CD4-positive, alpha-beta T cell (primary cell): Measurements from ENCODE around the gene BGN. TPM values are rescaled to one million over a fixed set of nuclear protein-coding genes. Genes with fewer than 3 reads are reported as not detected.

Experiments used
- ATAC-seq: fragments of 200-7000 bp; cut with Tn5 transposase; one replicate; pipeline ENCODE4 v1.10.0; 2022; ENCODE audit warnings: mild to moderate bottlenecking; ENCODE audit not compliant: poor library complexity
- CTCF ChIA-PET: fragments of 350-600 bp; sonication (Branson Sonifier 250); formaldehyde crosslinking; loops from one replicate; lab custom pipeline; 2021; ENCODE audit warnings: antibody characterized with exemption, inconsistent platforms; lab: Charles Lee
- POLR2A ChIA-PET: fragments of 350-600 bp; sonication (Branson Sonifier 250); formaldehyde crosslinking; loops from one replicate; lab custom pipeline; 2021; ENCODE audit warnings: antibody characterized with exemption, inconsistent platforms; lab: Charles Lee
- DNase-seq, 14 experiments: peaks; one replicate each; pipeline ENCODE4 v3.0.0-alpha.2; 2013 to 2020; ENCODE audit warnings: mixed read lengths in 2 of 14
- H3K27ac ChIP-seq, 2 donors: one replicate each; pipeline versions ENCODE4 v1.5.1 to v1.7.0; 2013; ENCODE audit warnings: low read length in 2 of 2, low read depth in 1 of 2, mild to moderate bottlenecking in 1 of 2
- H3K27me3 ChIP-seq, 2 experiments: 1 replicate in 1 of 2; 2 replicates in 1 of 2; pipeline versions ENCODE4 v1.6.1 to v1.7.0; 2013; ENCODE audit warnings: low read length in 2 of 2, control low read depth in 1 of 2, mild to moderate bottlenecking in 1 of 2, moderate library complexity in 1 of 2; ENCODE audit not compliant: insufficient read depth in 2 of 2, control insufficient read depth in 1 of 2
- H3K36me3 ChIP-seq: one replicate; pipeline ENCODE4 v1.6.1; 2013; ENCODE audit warnings: low read length, control low read depth; ENCODE audit not compliant: insufficient read depth
- H3K4me1 ChIP-seq: one replicate; pipeline ENCODE4 v1.6.1; 2013; ENCODE audit warnings: low read length, control low read depth; ENCODE audit not compliant: insufficient read depth
- H3K4me3 ChIP-seq: one replicate; pipeline ENCODE4 v1.5.1; 2013; ENCODE audit warnings: mild to moderate bottlenecking, low read length, moderate library complexity
- H3K9me3 ChIP-seq, 2 experiments: 1 replicate in 1 of 2; 2 replicates in 1 of 2; pipeline versions ENCODE4 v1.6.1 to v1.7.0; 2013; ENCODE audit warnings: low read length in 2 of 2, mild to moderate bottlenecking in 2 of 2, control low read depth in 1 of 2, moderate library complexity in 1 of 2; ENCODE audit not compliant: control insufficient read depth in 1 of 2, insufficient read depth in 1 of 2
- H3K27ac Mint-ChIP-seq: one replicate; pipeline ENCODE4 v1.8.0; 2020; ENCODE audit warnings: mixed read lengths
- H3K27me3 Mint-ChIP-seq: one replicate; pipeline ENCODE4 v1.8.0; 2021; ENCODE audit warnings: mixed read lengths
- H3K36me3 Mint-ChIP-seq: one replicate; pipeline ENCODE4 v1.8.0; 2021; ENCODE audit warnings: low read depth, mixed read lengths
- H3K4me1 Mint-ChIP-seq: one replicate; pipeline ENCODE4 v1.8.0; 2021; ENCODE audit warnings: low read depth, mixed read lengths
- H3K4me3 Mint-ChIP-seq: one replicate; pipeline ENCODE4 v1.8.0; 2020; ENCODE audit warnings: mild to moderate bottlenecking, mixed read lengths
- H3K9me3 Mint-ChIP-seq: one replicate; pipeline ENCODE4 v1.8.0; 2020; ENCODE audit warnings: mixed read lengths
- CTCF ChIP-seq: fragments of 200-600 bp; IDR thresholded peaks from one replicate; pipeline ENCODE4 v1.8.0; 2022; ENCODE audit warnings: antibody characterized with exemption, mild to moderate bottlenecking
- intact Hi-C, 2 experiments: fragments of 100-400 bp; cut with DNase I in 1 of 2; cut with micrococcal nuclease in 1 of 2; formaldehyde crosslinking; loops; one replicate each; pipeline versions ENCODE4 v1.15.1 to v1.9.0; 2023 to 2025; cut with DNase I, micrococcal nuclease
- total RNA-seq, 174 experiments: library from RNA in 2 of 174; stranded (reverse) in 2 of 174; gene quantifications; one replicate each; pipeline ENCODE4 v1.2.3 and lab custom pipeline; 2021 to 2026

Gene BGN
- total RNA-seq, 2 experiments from 2014 or later, result not detected

GRCh38 chrX:153468008-153468580 lies 26.7 kb upstream of the BGN start:
- no peak overlapping the region for H3K4me3 ChIP-seq

DNA sequence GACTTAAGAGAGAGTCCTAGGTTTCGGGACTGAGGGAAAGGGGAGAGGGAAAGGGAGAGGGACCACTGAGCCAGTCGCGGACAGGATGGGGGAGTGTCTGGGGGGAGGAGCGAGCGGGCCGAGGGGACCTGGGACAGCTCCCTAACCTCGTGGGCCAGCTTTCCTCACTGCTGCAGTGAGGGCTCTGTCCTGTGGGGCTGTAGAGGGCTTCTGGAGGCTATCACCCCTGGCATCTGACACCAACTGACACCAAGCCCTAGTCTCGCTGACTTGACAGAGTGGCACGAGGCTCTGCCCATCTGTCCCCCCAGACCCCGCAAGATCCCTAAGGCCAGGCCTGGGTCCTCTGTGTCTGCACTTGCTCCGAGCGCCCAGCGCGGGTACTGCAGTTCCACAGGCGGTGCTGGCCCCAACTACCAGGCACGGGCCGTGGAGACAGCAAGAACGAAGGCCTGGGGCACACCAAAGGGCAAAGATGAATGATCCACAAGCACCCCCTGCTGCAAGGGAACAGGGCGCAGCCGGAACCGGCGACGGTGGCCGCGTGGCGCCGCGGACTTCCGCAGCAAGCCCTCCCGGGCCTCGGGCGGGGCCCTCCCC lies 24.9 kb upstream of the BGN start:
- Mint-ChIP-seq H3K9me3 (no peaks in the 10 kb centered on the region), H3K27me3 (no peaks in the 10 kb centered on the region), H3K4me3 (peak overlapping the region; percentile 87), H3K36me3 (no peaks in the 10 kb centered on the region), H3K4me1 (peaks cover 6% of the 10 kb centered on the region), H3K27ac (peak overlapping the region; percentile 84)
- Histone ChIP-seq H3K9me3 (no peaks in the 10 kb centered on the region), H3K4me1 (peaks cover 34% of the 10 kb centered on the region), H3K36me3 (peaks cover 10% of the 10 kb centered on the region), H3K27me3 (no peaks in the 10 kb centered on the region), H3K27ac (peak overlapping the region in 1 of 2 donors; percentile 46), H3K4me3 (peak overlapping the region; percentile 75)
- ATAC-seq, result peak; percentile 35
- intact Hi-C loops, result loop anchor here (1.0 to 5.0 kb wide), 5 partner anchors 127 to 529 kb away; partner anchors contain the start of genes CCNQ (in 1 of the 2) and ZNF275 (in 1 of the 2)
- ChIA-PET CTCF (interaction anchor here (0.6 to 1.4 kb wide), 7 partner anchors 9 to 528 kb away, joined by 3 to 28 read pairs (median 4); no protein-coding TSS in a partner anchor), POLR2A (no interaction called here)
- no peak for TF ChIP-seq CTCF
- peak in 3 of 14 experiments; percentile 14 to 45 (median 31) for DNase-seq

More at GRCh38 chrX:153468008-153468580, 26.7 kb upstream of the BGN start:
- Mint-ChIP-seq H3K4me1 (peaks cover 6% of the 10 kb centered on the region), H3K9me3 (no peaks in the 10 kb centered on the region), H3K36me3 (peaks cover 9% of the 10 kb centered on the region), H3K4me3 (peak overlapping the region; percentile 31), H3K27me3 (no peaks in the 10 kb centered on the region), H3K27ac (no peak overlapping the region)
- intact Hi-C loops, result no loop called here
- Histone ChIP-seq H3K4me1 (peaks cover 25% of the 10 kb centered on the region), H3K27me3 (no peaks in the 10 kb centered on the region), H3K36me3 (peaks cover 17% of the 10 kb centered on the region), H3K9me3 (no peaks in the 10 kb centered on the region), H3K27ac (no peak overlapping the region)
- ATAC-seq (no peak), DNase-seq (no peak)
- no peak for TF ChIP-seq CTCF
- CTCF ChIA-PET, result no interaction called here
- POLR2A ChIA-PET, result no interaction called here

DNA sequence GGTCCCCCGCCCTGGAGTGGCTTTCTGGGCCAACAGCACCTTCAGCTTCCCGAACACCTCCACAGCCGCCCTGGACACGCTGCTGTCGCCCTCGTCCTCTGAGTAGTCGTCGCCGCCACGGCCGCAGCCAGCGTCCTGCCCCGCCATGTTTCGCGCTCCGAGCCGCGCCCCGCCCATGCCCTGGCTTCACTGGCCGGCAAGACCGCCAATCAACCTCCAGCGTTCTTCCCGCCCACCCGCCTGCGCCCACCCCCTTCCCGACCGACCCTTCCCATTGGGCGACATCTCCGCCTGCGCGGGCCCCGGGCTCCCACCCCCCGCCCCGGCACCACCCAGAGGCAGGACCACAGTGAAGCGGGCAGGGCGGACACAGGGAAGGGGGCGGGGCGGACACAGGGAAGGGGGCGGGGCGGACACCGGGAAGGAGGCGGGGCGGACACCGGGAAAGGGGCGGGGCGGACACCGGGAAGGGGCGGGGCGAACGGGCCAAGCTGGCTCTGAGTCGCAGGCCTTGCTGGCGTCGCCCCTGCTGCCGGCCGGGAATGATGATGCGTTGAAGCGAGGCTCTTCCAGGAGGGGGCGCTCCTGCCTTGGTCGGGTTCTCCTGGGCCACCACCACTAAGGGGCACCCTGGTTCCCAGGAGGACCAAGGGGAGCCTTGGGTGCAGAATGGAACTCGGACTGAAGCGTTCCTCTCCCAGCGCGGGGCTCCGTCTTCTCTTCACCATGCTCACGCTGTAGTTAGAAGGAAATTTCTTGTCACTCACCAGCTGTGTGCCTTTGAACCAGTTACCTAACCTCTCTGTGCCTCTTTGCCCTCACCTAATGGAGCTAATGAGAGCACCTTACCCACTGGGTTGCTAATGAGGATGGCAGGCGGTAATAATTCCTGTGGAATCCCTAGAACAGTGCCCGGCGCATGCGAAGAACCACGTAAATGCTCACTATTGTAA lies 24.1 kb upstream of the BGN start, which contains the start of gene HAUS7:
TSS of gene HAUS7 (minus strand) at position 166 of the 953 bp plus-strand sequence. CDS start at position 147, 19 bp downstream.
- H3K4me3 ChIP-seq, result peak within 1 kb of the TSS; percentile 75
- TF ChIP-seq CTCF, result peak; percentile 56
- H3K4me1 Mint-ChIP-seq, result peaks cover 6% of the 10 kb centered on the region
- H3K9me3 ChIP-seq, result no peaks in the 10 kb centered on the region
- no peaks in the 10 kb centered on the region for H3K9me3 Mint-ChIP-seq
- H3K27me3 Mint-ChIP-seq, result no peaks in the 10 kb centered on the region
- peaks cover 10% of the 10 kb centered on the region for H3K36me3 ChIP-seq
- H3K27ac ChIP-seq, result peak within 1 kb of the TSS; percentile 29 to 46
- CTCF ChIA-PET, result interaction anchor here (0.6 to 1.4 kb wide), 9 partner anchors 10 to 531 kb away, joined by 3 to 28 read pairs (median 4); no protein-coding TSS in a partner anchor
- H3K27ac Mint-ChIP-seq, result peak within 1 kb of the TSS; percentile 84
- H3K4me3 Mint-ChIP-seq, result peak within 1 kb of the TSS; percentile 87
- DNase-seq (peak; percentile 81 to 95 (median 86)), ATAC-seq (peak; percentile 83)
- H3K36me3 Mint-ChIP-seq, result no peaks in the 10 kb centered on the region
- POLR2A ChIA-PET, result no interaction called here
- peaks cover 40% of the 10 kb centered on the region for H3K4me1 ChIP-seq
- intact Hi-C loops, result loop anchor here (1.0 to 5.0 kb wide), 6 partner anchors 37 to 529 kb away; partner anchors contain the start of genes CCNQ (in 1 of the 2) and ZNF275 (in 1 of the 2)
- H3K27me3 ChIP-seq, result no peaks in the 10 kb centered on the region
